ENCODE results near the gene PRSS12.
"Not testable (repeated sequence)": the region's sequence is repeated elsewhere in the genome, so short reads cannot be mapped to it uniquely, and the experiment has no call there.

Gene PRSS12

GRCh38 chr4:118352843-118353533 lies at the start of gene PRSS12:
Gene PRSS12, minus strand, starts transcription at chr4:118353003. Its CDS starts 283 bp downstream, at chr4:118352720.
- DNase-seq: peak; percentile 39

- DNase-seq: peak; percentile 4
Observed at GRCh38 chr4:118400356-118400755, 47.6 kb upstream of the PRSS12 start.

GRCh38 chr4:118399883-118400282 lies 47.1 kb upstream of the PRSS12 start:
- DNase-seq: peak; percentile 9

- DNase-seq: no peak
Observed at GRCh38 chr4:118398226-118399090, 45.7 kb upstream of the PRSS12 start.

- DNase-seq: no peak
Observed at GRCh38 chr4:118397623-118397979, 44.8 kb upstream of the PRSS12 start.

- DNase-seq: no peak
Observed at GRCh38 chr4:118396881-118397622, 44.2 kb upstream of the PRSS12 start.

GRCh38 chr4:118395057-118395644 lies 42.3 kb upstream of the PRSS12 start:
- DNase-seq: no peak

- DNase-seq: not testable (repeated sequence)
Observed at GRCh38 chr4:118392509-118392908, 39.7 kb upstream of the PRSS12 start.

- no peak for DNase-seq
Observed at GRCh38 chr4:118390121-118390520, 37.3 kb upstream of the PRSS12 start.

- DNase-seq: no peak
Observed at GRCh38 chr4:118389721-118390120, 36.9 kb upstream of the PRSS12 start.

GRCh38 chr4:118388606-118389005 lies 35.8 kb upstream of the PRSS12 start:
- DNase-seq: no peak

- DNase-seq: no peak
Observed at GRCh38 chr4:118381902-118382301, 29.1 kb upstream of the PRSS12 start.

GRCh38 chr4:118373614-118374255 lies 20.9 kb upstream of the PRSS12 start:
- no peak for DNase-seq

- no peak for DNase-seq
Observed at GRCh38 chr4:118372251-118372650, 19.4 kb upstream of the PRSS12 start.

GRCh38 chr4:118369231-118369630 lies 16.4 kb upstream of the PRSS12 start:
- no peak for DNase-seq

- DNase-seq: no peak
Observed at GRCh38 chr4:118367872-118368271, 15.1 kb upstream of the PRSS12 start.

GRCh38 chr4:118367361-118367760 lies 14.6 kb upstream of the PRSS12 start:
- DNase-seq: no peak

GRCh38 chr4:118363166-118363565 lies 10.4 kb upstream of the PRSS12 start:
- no peak for DNase-seq

GRCh38 chr4:118361192-118361591 lies 8.4 kb upstream of the PRSS12 start:
- no peak for DNase-seq

GRCh38 chr4:118360106-118360505 lies 7.3 kb upstream of the PRSS12 start:
- no peak for DNase-seq

GRCh38 chr4:118357601-118358000 lies 4.8 kb upstream of the PRSS12 start:
- DNase-seq: no peak

GRCh38 chr4:118356731-118357130 lies 3.9 kb upstream of the PRSS12 start:
- DNase-seq: no peak

- DNase-seq: no peak
Observed at GRCh38 chr4:118356111-118356510, 3.3 kb upstream of the PRSS12 start.
